ENCODE measurements around the gene EVI5. TPM values are rescaled to one million over a fixed set of nuclear protein-coding genes. Genes with fewer than 3 reads are reported as not detected.

Gene EVI5
- total RNA-seq, 1 donor from 2014 or later, result 80.4 TPM

DNA sequence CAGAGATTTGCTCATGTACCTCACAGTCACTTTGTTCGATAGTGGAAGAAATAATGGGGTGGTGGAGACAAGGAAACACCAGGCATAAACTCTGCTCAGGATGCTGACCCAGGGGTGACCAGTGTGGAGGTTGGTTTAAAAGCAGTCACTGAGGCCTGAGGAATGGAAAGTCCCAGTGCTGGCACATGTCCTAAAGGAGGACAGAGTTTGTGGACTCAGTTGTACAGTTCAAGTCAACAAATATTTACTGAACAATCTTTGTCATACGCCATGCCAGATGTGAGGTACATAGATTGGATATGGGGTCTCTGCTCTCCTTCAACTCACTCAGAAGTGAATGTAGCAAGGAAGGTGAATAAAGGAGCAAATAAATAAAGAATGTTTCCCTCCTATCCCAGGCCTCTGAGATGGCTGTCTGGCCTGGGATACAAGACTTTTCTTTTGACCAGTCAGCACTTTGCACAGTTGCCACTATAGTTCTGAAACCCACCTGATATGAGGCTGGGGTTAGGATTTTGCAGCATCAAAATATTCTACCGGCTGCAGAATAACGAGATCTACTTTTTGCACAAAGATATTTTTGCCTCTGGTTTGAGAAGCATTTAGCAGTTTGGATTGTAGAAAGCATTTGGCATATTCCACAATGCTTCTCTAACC, 290.3 kb downstream of the EVI5 start:
- no peaks in the 10 kb centered on the region for H3K9me3 ChIP-seq (ENCODE audit: insufficient read depth, low read depth, low read length)
- Mint-ChIP-seq H3K27me3 (ENCODE audit: low read depth, unreplicated experiment) (peaks cover 7% of the 10 kb centered on the region), H3K4me1 (ENCODE audit: low read depth, unreplicated experiment) (no peaks in the 10 kb centered on the region), H3K9me3 (ENCODE audit: unreplicated experiment) (peaks cover 2% of the 10 kb centered on the region), H3K27ac (ENCODE audit: unreplicated experiment) (no peak overlapping the region), H3K4me3 (ENCODE audit: unreplicated experiment) (no peak overlapping the region), H3K36me3 (ENCODE audit: low read depth, unreplicated experiment) (no peaks in the 10 kb centered on the region)
- H3K4me1 ChIP-seq (ENCODE audit: insufficient read depth, low read length), result no peaks in the 10 kb centered on the region
- H2AFZ ChIP-seq (ENCODE audit: low read depth, low read length), result no peak overlapping the region
- H3K9ac ChIP-seq (ENCODE audit: low read length), result no peak overlapping the region
- H3K27me3 ChIP-seq (ENCODE audit: insufficient read depth, low read length), result no peaks in the 10 kb centered on the region
- no peaks in the 10 kb centered on the region for H3K36me3 ChIP-seq (ENCODE audit: insufficient read depth, low read length)
- TF ChIP-seq EZH2 (IDR thresholded peaks at IDR 0.05; ENCODE audit: insufficient read depth, low read length) (no peak), CTCF (IDR thresholded peaks at IDR 0.05; ENCODE audit: insufficient read depth, low read depth, low read length) (no peak)
- no peaks in the 10 kb centered on the region for H4K20me1 ChIP-seq (ENCODE audit: insufficient read depth, low read length)
- FAIRE-seq (no peak), DNase-seq (ENCODE audit: low read depth) (no peak)
- no peak overlapping the region for H3K4me3 ChIP-seq (ENCODE audit: insufficient read depth, low read depth, low read length)
- no peak overlapping the region for H3K27ac ChIP-seq (ENCODE audit: low read depth, low read length)
- no peaks in the 10 kb centered on the region for H3K79me2 ChIP-seq (ENCODE audit: insufficient read depth, low read length)
- H3K4me2 ChIP-seq (ENCODE audit: low read length), result no peak overlapping the region

DNA sequence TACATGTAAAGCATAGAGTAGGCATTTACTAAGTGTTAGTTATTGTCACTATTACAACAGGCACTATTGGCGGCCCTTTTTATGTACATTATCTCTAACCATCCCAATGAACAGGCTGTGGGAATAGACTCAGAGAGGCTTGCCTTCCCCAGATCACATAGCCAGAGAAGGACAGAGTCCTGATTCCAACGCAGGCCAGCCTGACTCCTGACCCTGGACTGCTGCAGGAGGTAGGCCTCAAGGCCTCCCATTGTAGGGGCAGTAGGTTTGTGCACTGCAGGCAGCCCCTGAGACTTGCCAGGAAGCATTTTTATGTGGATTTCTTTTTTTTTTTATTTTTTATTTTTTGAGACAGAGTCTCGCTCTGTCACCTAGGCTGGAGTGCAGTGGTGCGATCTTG, 291.8 kb downstream of the EVI5 start:
- Mint-ChIP-seq H3K36me3 (ENCODE audit: low read depth, unreplicated experiment) (peaks cover 3% of the 10 kb centered on the region), H3K9me3 (ENCODE audit: unreplicated experiment) (no peaks in the 10 kb centered on the region), H3K27me3 (ENCODE audit: low read depth, unreplicated experiment) (peaks cover 20% of the 10 kb centered on the region), H3K4me1 (ENCODE audit: low read depth, unreplicated experiment) (no peaks in the 10 kb centered on the region), H3K27ac (ENCODE audit: unreplicated experiment) (no peak overlapping the region), H3K4me3 (ENCODE audit: unreplicated experiment) (no peak overlapping the region)
- H3K79me2 ChIP-seq (ENCODE audit: insufficient read depth, low read length), result no peaks in the 10 kb centered on the region
- DNase-seq (ENCODE audit: low read depth) (no peak), FAIRE-seq (no peak)
- no peaks in the 10 kb centered on the region for H3K4me1 ChIP-seq (ENCODE audit: insufficient read depth, low read length)
- H3K4me2 ChIP-seq (ENCODE audit: low read length), result no peak overlapping the region
- no peak overlapping the region for H3K4me3 ChIP-seq (ENCODE audit: insufficient read depth, low read depth, low read length)
- no peak overlapping the region for H3K9ac ChIP-seq (ENCODE audit: low read length)
- no peak overlapping the region for H2AFZ ChIP-seq (ENCODE audit: low read depth, low read length)
- TF ChIP-seq CTCF (IDR thresholded peaks at IDR 0.05; ENCODE audit: insufficient read depth, low read depth, low read length) (no peak), EZH2 (IDR thresholded peaks at IDR 0.05; ENCODE audit: insufficient read depth, low read length) (no peak)
- H4K20me1 ChIP-seq (ENCODE audit: insufficient read depth, low read length), result no peaks in the 10 kb centered on the region
- no peaks in the 10 kb centered on the region for H3K9me3 ChIP-seq (ENCODE audit: insufficient read depth, low read depth, low read length)
- H3K27ac ChIP-seq (ENCODE audit: low read depth, low read length), result no peak overlapping the region
- no peaks in the 10 kb centered on the region for H3K36me3 ChIP-seq (ENCODE audit: insufficient read depth, low read length)
- peaks cover 11% of the 10 kb centered on the region for H3K27me3 ChIP-seq (ENCODE audit: insufficient read depth, low read length)

DNA sequence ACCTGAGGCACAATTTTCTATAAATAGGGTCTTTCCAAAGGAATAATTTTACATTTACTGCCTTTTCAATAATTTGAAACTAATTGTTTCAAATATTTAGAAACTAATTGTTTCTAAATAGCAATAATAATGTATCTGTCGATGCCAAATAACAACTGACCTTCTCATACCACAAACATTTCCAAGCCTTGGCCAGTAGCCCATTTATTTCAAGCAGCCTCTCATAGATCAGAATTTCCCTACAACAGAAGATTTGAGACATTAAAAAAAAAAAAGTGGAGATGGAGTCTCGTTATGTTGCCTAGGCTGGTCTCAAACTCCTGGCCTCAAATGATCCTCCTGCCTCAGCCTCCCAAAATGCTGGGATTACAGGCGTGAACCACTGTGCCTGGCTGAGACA, 296.1 kb downstream of the EVI5 start:
- no peak overlapping the region for H3K27ac ChIP-seq (ENCODE audit: low read depth, low read length)
- FAIRE-seq (no peak), DNase-seq (ENCODE audit: low read depth) (no peak)
- peaks cover 11% of the 10 kb centered on the region for H4K20me1 ChIP-seq (ENCODE audit: insufficient read depth, low read length)
- Mint-ChIP-seq H3K27ac (ENCODE audit: unreplicated experiment) (no peak overlapping the region), H3K4me1 (ENCODE audit: low read depth, unreplicated experiment) (peaks cover 9% of the 10 kb centered on the region), H3K27me3 (ENCODE audit: low read depth, unreplicated experiment) (peaks cover 46% of the 10 kb centered on the region), H3K4me3 (ENCODE audit: unreplicated experiment) (no peak overlapping the region), H3K9me3 (ENCODE audit: unreplicated experiment) (no peaks in the 10 kb centered on the region), H3K36me3 (ENCODE audit: low read depth, unreplicated experiment) (peaks cover 3% of the 10 kb centered on the region)
- H3K9ac ChIP-seq (ENCODE audit: low read length), result no peak overlapping the region
- no peaks in the 10 kb centered on the region for H3K79me2 ChIP-seq (ENCODE audit: insufficient read depth, low read length)
- no peaks in the 10 kb centered on the region for H3K9me3 ChIP-seq (ENCODE audit: insufficient read depth, low read depth, low read length)
- H3K36me3 ChIP-seq (ENCODE audit: insufficient read depth, low read length), result no peaks in the 10 kb centered on the region
- no peak for TF ChIP-seq EZH2 (IDR thresholded peaks at IDR 0.05; ENCODE audit: insufficient read depth, low read length)
- no peak for TF ChIP-seq CTCF (IDR thresholded peaks at IDR 0.05; ENCODE audit: insufficient read depth, low read depth, low read length)
- no peak overlapping the region for H3K4me2 ChIP-seq (ENCODE audit: low read length)
- H3K4me3 ChIP-seq (ENCODE audit: insufficient read depth, low read depth, low read length), result no peak overlapping the region
- peaks cover 39% of the 10 kb centered on the region for H3K27me3 ChIP-seq (ENCODE audit: insufficient read depth, low read length)
- no peak overlapping the region for H2AFZ ChIP-seq (ENCODE audit: low read depth, low read length)
- H3K4me1 ChIP-seq (ENCODE audit: insufficient read depth, low read length), result peaks cover 22% of the 10 kb centered on the region
